HEK293T (cell line): ENCODE data around the gene PRCD.
A peak's percentile ranks its signal among the peaks of the same experiment; 100 is the strongest.

Experiments used
- CTCF ChIA-PET: fragments of 350-600 bp; formaldehyde crosslinking; extraction: SDS; loops from one replicate; lab custom pipeline; 2021; ENCODE audit warnings: antibody characterized with exemption, inconsistent platforms; lab: Yijun Ruan, JAX
- POLR2A ChIA-PET: fragments of 350-600 bp; formaldehyde crosslinking; extraction: SDS; loops from one replicate; lab custom pipeline; 2020; ENCODE audit warnings: antibody characterized with exemption, inconsistent platforms; lab: Yijun Ruan, JAX
- DNase-seq: peaks from one replicate; pipeline ENCODE4 v3.0.0; 2012; ENCODE audit warnings: mixed read lengths; ENCODE audit errors: extremely low spot score
- ARNT ChIP-seq: fragments of 450-650 bp; IDR thresholded peaks from 2 replicates; pipeline ENCODE4 v1.6.1; 2017; ENCODE audit warnings: mild to moderate bottlenecking
- BHLHE40 ChIP-seq: fragments of 450-650 bp; IDR thresholded peaks from 2 replicates; pipeline ENCODE4 v1.6.1; 2016; ENCODE audit warnings: mild to moderate bottlenecking, moderate library complexity, borderline replicate concordance
- CTBP1 ChIP-seq: fragments of 450-650 bp; IDR thresholded peaks from 2 replicates; pipeline ENCODE4 v1.6.1; 2016; ENCODE audit warnings: borderline replicate concordance
- ELF4 ChIP-seq: fragments of 450-650 bp; IDR thresholded peaks from 2 replicates; pipeline ENCODE4 v1.6.1; 2017; ENCODE audit warnings: antibody characterized with exemption
- FOXA1 ChIP-seq: fragments of 450-650 bp; IDR thresholded peaks from 2 replicates; pipeline ENCODE4 v1.6.1; 2016; ENCODE audit warnings: mild to moderate bottlenecking
- FOXK2 ChIP-seq: fragments of 450-650 bp; IDR thresholded peaks from 2 replicates; pipeline ENCODE4 v1.6.1; 2016; ENCODE audit warnings: mild to moderate bottlenecking
- FOXM1 ChIP-seq: fragments of 450-650 bp; IDR thresholded peaks from 2 replicates; pipeline ENCODE4 v1.6.1; 2017; ENCODE audit warnings: mild to moderate bottlenecking, borderline replicate concordance
- HDGF ChIP-seq: fragments of 450-650 bp; IDR thresholded peaks from 2 replicates; pipeline ENCODE4 v1.6.1; 2017; ENCODE audit warnings: antibody characterized with exemption, borderline replicate concordance
- L3MBTL2 ChIP-seq: fragments of 450-650 bp; conservative IDR thresholded peaks from 2 replicates; pipeline ENCODE4 v1.6.1; 2016; ENCODE audit warnings: mild to moderate bottlenecking
- LEF1 ChIP-seq: fragments of 450-650 bp; IDR thresholded peaks from 2 replicates; pipeline ENCODE4 v1.6.1; 2017; ENCODE audit warnings: mild to moderate bottlenecking, borderline replicate concordance
- NFRKB ChIP-seq: fragments of 450-650 bp; IDR thresholded peaks from 2 replicates; pipeline ENCODE4 v1.6.1; 2016; ENCODE audit warnings: mild to moderate bottlenecking, moderate library complexity
- PKNOX1 ChIP-seq: fragments of 450-650 bp; IDR thresholded peaks from 2 replicates; pipeline ENCODE4 v1.6.1; 2016
- SP1 ChIP-seq: fragments of 450-650 bp; IDR thresholded peaks from 2 replicates; pipeline ENCODE4 v1.6.1; 2017
- SUZ12 ChIP-seq: fragments of 450-650 bp; IDR thresholded peaks from 2 replicates; pipeline ENCODE4 v1.6.1; 2016; ENCODE audit warnings: mild to moderate bottlenecking
- TARDBP ChIP-seq: fragments of 450-650 bp; IDR thresholded peaks from 2 replicates; pipeline ENCODE4 v1.6.1; 2016
- ZNF384 ChIP-seq: fragments of 450-650 bp; IDR thresholded peaks from 2 replicates; pipeline ENCODE4 v1.6.1; 2016

PRCD gene

GRCh38 chr17:76547183-76547641 lies 7.4 kb downstream of the PRCD start:
- TF ChIP-seq SP1 (no peak), PKNOX1 (peak; percentile 61)
- CTCF ChIA-PET, result interaction anchor here (0.6 to 2.9 kb wide), 6 partner anchors 10 to 40 kb away, joined by 3 to 37 read pairs (median 4); no protein-coding TSS in a partner anchor
- DNase-seq, result peak; percentile 74
- POLR2A ChIA-PET, result interaction anchor here (0.8 to 1.4 kb wide), 4 partner anchors 11 to 26 kb away, joined by 3 to 6 read pairs (median 4); no protein-coding TSS in a partner anchor

GRCh38 chr17:76547642-76548202 lies 7.9 kb downstream of the PRCD start:
- ChIA-PET CTCF (interaction anchor here (0.6 to 2.9 kb wide), 4 partner anchors 14 to 31 kb away, joined by 3 to 37 read pairs (median 3); no protein-coding TSS in a partner anchor), POLR2A (interaction anchor here (0.6 to 1.0 kb wide), 2 partner anchors 9 to 12 kb away, joined by 3 to 4 read pairs; no protein-coding TSS in a partner anchor)
- TF ChIP-seq CTBP1 (peak; percentile 66; the same call in 1 of the 2 replicates), ELF4 (no peak), TARDBP (peak; percentile 81; the same call in 1 of the 2 replicates)
- no peak for DNase-seq

- CTCF ChIA-PET, result interaction anchor here (0.7 to 1.3 kb wide), 2 partner anchors 12 to 26 kb away, joined by 3 to 4 read pairs; no protein-coding TSS in a partner anchor
- POLR2A ChIA-PET, result interaction anchor here (0.6 to 4.5 kb wide), 3 partner anchors 8 to 20 kb away, joined by 3 to 19 read pairs (median 4); no protein-coding TSS in a partner anchor
- TF ChIP-seq FOXM1, result no peak
- TF ChIP-seq L3MBTL2, result no peak
- TF ChIP-seq FOXK2, result no peak
- no peak for TF ChIP-seq LEF1
- TF ChIP-seq ZNF384, result no peak
- no peak for TF ChIP-seq SP1
- no peak for DNase-seq
Measured at GRCh38 chr17:76548378-76549214, 8.8 kb downstream of the PRCD start.

- ChIA-PET POLR2A (interaction anchor here (1.5 to 4.5 kb wide), 2 partner anchors 9 to 21 kb away, joined by 4 to 19 read pairs; no protein-coding TSS in a partner anchor), CTCF (interaction anchor here (1.3 kb wide), 1 partner anchor 27 kb away, joined by 3 read pairs; no protein-coding TSS in a partner anchor)
- no peak for DNase-seq
- no peak for TF ChIP-seq CTBP1
- TF ChIP-seq ZNF384, result no peak
- no peak for TF ChIP-seq HDGF
- no peak for TF ChIP-seq ARNT
- TF ChIP-seq FOXM1, result no peak
- no peak for TF ChIP-seq LEF1
- no peak for TF ChIP-seq NFRKB
Measured at GRCh38 chr17:76549215-76549518, 9.3 kb downstream of the PRCD start.

- no peak for DNase-seq
- ChIA-PET POLR2A (interaction anchor here (1.5 to 4.5 kb wide), 2 partner anchors 8 to 21 kb away, joined by 4 to 19 read pairs; no protein-coding TSS in a partner anchor), CTCF (no interaction called here)
- TF ChIP-seq PKNOX1 (no peak), FOXA1 (no peak), L3MBTL2 (no peak), TARDBP (no peak), NFRKB (no peak), ZNF384 (no peak), BHLHE40 (no peak), FOXM1 (no peak), HDGF (no peak), CTBP1 (no peak), FOXK2 (no peak), LEF1 (no peak), ARNT (no peak), ELF4 (no peak), SUZ12 (no peak), SP1 (no peak)
Measured at GRCh38 chr17:76549539-76549938, 9.7 kb downstream of the PRCD start.

GRCh38 chr17:76550712-76551615 lies 11.1 kb downstream of the PRCD start:
- ChIA-PET POLR2A (interaction anchor here (1.8 to 4.5 kb wide), 3 partner anchors 11 to 120 kb away, joined by 8 to 19 read pairs (median 12); partner anchors contain the start of gene PRCD), CTCF (interaction anchor here (0.5 to 1.9 kb wide), 5 partner anchors 22 to 131 kb away, joined by 3 to 6 read pairs (median 3); no protein-coding TSS in a partner anchor)
- no peak for TF ChIP-seq CTBP1
- TF ChIP-seq L3MBTL2, result no peak
- no peak for TF ChIP-seq TARDBP
- no peak for TF ChIP-seq NFRKB
- DNase-seq, result no peak
